ENCODE data around the gene ZNF362. TPM values are rescaled to one million over a fixed set of nuclear protein-coding genes. Genes with fewer than 3 reads are reported as not detected.

ZNF362 gene
- total and polyA plus RNA-seq, 2 of the 13 experiments (the other 11 are each of a cell fraction or from before 2014, with no cell fraction given), result 8.3 to 14.2 TPM

- TF ChIP-seq, protein P1, sequence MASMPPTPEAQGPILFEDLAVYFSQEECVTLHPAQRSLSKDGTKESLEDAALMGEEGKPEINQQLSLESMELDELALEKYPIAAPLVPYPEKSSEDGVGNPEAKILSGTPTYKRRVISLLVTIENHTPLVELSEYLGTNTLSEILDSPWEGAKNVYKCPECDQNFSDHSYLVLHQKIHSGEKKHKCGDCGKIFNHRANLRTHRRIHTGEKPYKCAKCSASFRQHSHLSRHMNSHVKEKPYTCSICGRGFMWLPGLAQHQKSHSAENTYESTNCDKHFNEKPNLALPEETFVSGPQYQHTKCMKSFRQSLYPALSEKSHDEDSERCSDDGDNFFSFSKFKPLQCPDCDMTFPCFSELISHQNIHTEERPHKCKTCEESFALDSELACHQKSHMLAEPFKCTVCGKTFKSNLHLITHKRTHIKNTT (CRISPR knock-in tag; IDR thresholded peaks at IDR 0.05), result no peak
- TF ChIP-seq POLR2A (IDR thresholded peaks at IDR 0.05; ENCODE audit: insufficient read depth in 1 of 2, low read depth in 2 of 2, low read length in 2 of 2), result peak; percentile 73 to 88
- peak; percentile 82; the same call in 1 of the 2 replicates for TF ChIP-seq HDAC2 (CRISPR knock-in tag; IDR thresholded peaks at IDR 0.05)
- no peak for TF ChIP-seq TSC22D2 (CRISPR knock-in tag; IDR thresholded peaks at IDR 0.05; ENCODE audit: borderline replicate concordance)
- TF ChIP-seq BORCS8-MEF2B (CRISPR knock-in tag; IDR thresholded peaks at IDR 0.05), result no peak
- TF ChIP-seq, protein P2, sequence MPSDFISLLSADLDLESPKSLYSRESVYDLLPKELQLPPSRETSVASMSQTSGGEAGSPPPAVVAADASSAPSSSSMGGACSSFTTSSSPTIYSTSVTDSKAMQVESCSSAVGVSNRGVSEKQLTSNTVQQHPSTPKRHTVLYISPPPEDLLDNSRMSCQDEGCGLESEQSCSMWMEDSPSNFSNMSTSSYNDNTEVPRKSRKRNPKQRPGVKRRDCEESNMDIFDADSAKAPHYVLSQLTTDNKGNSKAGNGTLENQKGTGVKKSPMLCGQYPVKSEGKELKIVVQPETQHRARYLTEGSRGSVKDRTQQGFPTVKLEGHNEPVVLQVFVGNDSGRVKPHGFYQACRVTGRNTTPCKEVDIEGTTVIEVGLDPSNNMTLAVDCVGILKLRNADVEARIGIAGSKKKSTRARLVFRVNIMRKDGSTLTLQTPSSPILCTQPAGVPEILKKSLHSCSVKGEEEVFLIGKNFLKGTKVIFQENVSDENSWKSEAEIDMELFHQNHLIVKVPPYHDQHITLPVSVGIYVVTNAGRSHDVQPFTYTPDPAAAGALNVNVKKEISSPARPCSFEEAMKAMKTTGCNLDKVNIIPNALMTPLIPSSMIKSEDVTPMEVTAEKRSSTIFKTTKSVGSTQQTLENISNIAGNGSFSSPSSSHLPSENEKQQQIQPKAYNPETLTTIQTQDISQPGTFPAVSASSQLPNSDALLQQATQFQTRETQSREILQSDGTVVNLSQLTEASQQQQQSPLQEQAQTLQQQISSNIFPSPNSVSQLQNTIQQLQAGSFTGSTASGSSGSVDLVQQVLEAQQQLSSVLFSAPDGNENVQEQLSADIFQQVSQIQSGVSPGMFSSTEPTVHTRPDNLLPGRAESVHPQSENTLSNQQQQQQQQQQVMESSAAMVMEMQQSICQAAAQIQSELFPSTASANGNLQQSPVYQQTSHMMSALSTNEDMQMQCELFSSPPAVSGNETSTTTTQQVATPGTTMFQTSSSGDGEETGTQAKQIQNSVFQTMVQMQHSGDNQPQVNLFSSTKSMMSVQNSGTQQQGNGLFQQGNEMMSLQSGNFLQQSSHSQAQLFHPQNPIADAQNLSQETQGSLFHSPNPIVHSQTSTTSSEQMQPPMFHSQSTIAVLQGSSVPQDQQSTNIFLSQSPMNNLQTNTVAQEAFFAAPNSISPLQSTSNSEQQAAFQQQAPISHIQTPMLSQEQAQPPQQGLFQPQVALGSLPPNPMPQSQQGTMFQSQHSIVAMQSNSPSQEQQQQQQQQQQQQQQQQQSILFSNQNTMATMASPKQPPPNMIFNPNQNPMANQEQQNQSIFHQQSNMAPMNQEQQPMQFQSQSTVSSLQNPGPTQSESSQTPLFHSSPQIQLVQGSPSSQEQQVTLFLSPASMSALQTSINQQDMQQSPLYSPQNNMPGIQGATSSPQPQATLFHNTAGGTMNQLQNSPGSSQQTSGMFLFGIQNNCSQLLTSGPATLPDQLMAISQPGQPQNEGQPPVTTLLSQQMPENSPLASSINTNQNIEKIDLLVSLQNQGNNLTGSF (CRISPR knock-in tag; IDR thresholded peaks at IDR 0.05), result no peak
- no peak for TF ChIP-seq ZNF749 (CRISPR knock-in tag; IDR thresholded peaks at IDR 0.05; ENCODE audit: borderline replicate concordance)
- TF ChIP-seq ZBTB38 (CRISPR knock-in tag; IDR thresholded peaks at IDR 0.05), result no peak
- TF ChIP-seq, protein P3, sequence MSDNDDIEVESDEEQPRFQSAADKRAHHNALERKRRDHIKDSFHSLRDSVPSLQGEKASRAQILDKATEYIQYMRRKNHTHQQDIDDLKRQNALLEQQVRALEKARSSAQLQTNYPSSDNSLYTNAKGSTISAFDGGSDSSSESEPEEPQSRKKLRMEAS (IDR thresholded peaks at IDR 0.05), result peak; percentile 38
- no peak for TF ChIP-seq SNAPC4 (CRISPR knock-in tag; IDR thresholded peaks at IDR 0.05)
- TF ChIP-seq, protein P4, sequence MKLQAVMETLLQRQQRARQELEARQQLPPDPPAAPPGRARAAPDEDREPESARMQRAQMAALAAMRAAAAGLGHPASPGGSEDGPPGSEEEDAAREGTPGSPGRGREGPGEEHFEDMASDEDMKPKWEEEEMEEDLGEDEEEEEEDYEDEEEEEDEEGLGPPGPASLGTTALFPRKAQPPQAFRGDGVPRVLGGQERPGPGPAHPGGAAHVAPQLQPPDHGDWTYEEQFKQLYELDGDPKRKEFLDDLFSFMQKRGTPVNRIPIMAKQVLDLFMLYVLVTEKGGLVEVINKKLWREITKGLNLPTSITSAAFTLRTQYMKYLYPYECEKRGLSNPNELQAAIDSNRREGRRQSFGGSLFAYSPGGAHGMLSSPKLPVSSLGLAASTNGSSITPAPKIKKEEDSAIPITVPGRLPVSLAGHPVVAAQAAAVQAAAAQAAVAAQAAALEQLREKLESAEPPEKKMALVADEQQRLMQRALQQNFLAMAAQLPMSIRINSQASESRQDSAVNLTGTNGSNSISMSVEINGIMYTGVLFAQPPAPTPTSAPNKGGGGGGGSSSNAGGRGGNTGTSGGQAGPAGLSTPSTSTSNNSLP (IDR thresholded peaks at IDR 0.05; ENCODE audit: low read depth, low read length), result no peak
- no peak for TF ChIP-seq ZNF883 (CRISPR knock-in tag; IDR thresholded peaks at IDR 0.05; ENCODE audit: not compliant biosample characterization)
- peak; percentile 89 for TF ChIP-seq NCOR1 (IDR thresholded peaks at IDR 0.05; ENCODE audit: borderline replicate concordance, low read length)
- TF ChIP-seq NCOA2 (CRISPR knock-in tag; IDR thresholded peaks at IDR 0.05), result peak; percentile 63
These were observed 2.5 kb downstream of the ZNF362 start (continued) for GRCh38 chr1:33258788-33259274.

All from HepG2 (cell line).